ENCODE data around the gene ENPEP.

- TF ChIP-seq, protein P1, sequence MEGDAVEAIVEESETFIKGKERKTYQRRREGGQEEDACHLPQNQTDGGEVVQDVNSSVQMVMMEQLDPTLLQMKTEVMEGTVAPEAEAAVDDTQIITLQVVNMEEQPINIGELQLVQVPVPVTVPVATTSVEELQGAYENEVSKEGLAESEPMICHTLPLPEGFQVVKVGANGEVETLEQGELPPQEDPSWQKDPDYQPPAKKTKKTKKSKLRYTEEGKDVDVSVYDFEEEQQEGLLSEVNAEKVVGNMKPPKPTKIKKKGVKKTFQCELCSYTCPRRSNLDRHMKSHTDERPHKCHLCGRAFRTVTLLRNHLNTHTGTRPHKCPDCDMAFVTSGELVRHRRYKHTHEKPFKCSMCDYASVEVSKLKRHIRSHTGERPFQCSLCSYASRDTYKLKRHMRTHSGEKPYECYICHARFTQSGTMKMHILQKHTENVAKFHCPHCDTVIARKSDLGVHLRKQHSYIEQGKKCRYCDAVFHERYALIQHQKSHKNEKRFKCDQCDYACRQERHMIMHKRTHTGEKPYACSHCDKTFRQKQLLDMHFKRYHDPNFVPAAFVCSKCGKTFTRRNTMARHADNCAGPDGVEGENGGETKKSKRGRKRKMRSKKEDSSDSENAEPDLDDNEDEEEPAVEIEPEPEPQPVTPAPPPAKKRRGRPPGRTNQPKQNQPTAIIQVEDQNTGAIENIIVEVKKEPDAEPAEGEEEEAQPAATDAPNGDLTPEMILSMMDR (conservative IDR thresholded peaks at IDR 0.05; ENCODE audit: low read depth, low read length), result no peak
- TF ChIP-seq EZH2 (IDR thresholded peaks at IDR 0.05; ENCODE audit: borderline replicate concordance, low read depth, low read length, poor library complexity, severe bottlenecking), result no peak
Observed at GRCh38 chr4:110480746-110481271, 4.9 kb downstream of the ENPEP start.
